ENCODE data around the gene TPMT.

TPMT gene

DNA sequence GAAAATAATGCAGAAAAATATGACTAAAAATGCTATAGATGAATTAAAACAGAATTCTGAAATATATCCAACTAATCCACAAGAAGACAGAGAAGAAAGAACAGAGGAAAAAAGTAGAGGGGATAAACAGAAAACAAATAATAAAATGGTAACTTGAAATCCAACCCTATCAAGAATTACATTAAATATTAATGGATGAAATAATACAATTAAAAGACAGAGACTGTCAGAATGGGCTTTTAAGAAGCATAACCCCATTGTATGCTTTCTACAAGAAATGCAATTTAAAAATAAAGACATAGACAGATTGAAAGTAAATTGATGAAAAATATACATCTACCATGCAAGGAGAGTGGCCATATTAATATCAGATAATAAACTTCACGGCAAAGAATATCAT lies 47.8 kb downstream of the TPMT start:
- DNase-seq: no peak

DNA sequence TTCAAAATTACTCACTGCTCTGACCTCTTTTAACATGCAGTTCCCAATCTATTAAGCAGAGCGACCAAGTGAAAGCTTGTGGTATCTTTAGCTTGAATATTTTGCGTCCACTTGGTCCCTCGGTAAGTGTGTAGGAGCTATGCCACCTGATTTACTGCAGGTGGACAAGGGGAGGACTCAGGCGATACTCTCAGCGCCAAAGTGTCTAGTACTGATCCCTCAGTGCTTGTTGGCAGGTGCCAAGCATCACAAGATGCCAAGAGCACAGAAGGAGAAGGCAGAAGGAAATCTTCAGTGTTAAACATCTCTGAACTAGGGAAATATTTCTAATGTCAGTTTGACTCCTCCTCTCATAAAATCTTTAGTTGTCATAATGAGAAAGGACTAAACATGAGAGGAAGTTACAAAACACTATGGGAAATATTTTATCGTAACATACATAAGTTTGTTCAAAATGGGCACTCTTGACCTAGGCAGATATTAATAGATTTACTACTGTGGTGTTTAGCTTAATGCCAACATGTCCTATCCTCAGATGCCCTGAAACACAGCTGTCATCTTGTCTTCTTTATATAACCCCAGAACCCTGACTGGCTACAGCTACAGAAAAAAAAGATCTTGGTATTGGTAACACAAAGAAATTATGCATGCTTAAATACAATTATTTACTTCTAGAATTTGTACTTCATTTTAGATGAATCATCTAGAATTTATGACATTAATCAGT lies 51.9 kb downstream of the TPMT start:
- no peak for DNase-seq

DNA sequence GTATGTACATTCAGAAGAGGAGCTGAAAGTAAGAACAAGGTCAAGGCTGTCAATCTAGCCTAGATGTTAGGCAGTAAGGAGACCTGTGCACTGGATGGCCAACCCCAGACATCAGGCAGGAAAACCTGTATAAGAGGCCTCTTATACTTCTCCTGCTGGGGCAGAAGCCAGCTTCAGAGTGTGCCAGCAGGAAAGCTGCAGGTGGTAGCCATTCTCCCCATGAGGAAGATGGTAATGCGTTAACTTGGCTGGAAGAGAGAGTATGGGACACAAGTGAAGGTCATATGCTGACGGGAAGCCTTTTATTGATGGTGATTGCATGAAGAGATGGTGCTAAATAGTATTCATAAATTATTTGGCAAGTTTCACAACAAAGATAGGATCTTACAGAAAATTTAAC lies 53.0 kb downstream of the TPMT start:
- DNase-seq: no peak

DNA sequence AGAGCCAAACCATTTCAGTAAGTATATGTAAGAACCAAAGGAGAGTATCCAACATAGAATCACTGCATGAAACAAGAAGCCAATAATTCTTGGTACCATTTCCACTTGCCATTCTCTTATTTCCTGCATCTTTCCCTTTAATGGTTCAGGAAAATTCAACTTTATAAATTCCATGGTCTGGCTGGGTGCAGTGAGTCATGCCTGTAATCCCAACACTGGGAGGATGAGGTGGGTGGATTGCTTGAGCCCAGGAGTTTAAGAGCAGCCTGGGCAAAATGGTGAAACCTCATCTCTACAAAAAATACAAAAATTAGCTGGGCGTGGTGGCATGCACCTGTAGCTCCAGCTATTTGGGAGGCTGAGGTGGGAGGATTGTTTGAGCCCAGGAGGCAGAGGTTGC lies 53.6 kb downstream of the TPMT start:
- no peak for DNase-seq

DNA sequence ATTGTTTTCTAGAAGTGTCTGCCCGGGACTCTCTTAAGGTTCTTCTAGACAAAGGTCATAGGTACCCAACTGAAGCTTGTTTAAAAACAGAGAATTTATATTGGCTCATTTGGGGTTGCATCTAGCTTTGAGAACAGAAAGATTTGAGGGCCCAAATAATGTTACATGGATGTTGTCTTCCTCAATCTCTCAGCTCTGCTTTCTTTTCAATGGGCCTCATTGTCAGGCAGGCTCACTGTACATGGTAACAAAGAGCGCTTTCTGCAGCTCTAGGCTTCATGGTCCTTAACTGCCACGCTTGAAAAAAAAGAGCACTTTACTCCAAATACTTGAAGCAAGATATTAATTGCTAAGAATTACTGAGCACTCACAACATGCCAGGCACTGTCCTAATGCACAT lies 54.6 kb downstream of the TPMT start:
- no peak for DNase-seq

DNA sequence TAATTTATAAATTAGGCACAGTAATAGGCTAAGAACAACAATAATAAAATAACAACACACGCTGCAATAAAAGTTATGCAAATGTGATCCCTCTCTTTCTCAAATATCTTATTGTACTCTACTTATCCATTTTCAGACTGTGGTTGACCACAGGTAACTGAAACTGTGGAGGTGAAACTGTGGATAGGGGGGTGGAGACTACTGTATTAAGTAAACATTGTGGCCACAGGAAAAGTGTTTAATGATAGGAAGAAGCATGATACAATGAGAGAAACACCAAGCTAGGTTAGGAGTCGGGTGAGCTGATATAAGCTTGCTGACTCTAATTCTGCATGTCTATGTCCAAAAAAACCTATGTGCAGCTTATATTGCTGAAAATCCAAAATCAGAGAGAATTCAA lies 55.4 kb downstream of the TPMT start:
- DNase-seq: no peak

DNA sequence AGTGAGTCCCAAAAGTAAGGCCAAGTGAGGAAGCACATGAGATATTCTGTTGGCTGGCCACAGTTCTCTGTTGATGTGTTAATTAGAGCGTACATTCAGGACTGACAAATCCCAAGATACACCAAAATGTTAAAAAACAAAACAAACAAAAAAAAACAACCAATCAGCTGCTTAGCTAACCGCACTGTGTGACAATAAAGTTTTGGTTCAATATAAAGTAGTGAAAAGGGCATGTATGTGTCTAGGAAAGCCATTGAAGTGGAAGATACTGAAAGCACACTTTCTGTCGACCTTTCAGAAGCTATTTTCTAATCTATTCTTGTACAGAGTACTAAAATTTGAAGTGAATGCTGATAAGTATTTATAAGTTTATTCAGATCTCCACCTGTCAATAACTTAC lies 58.5 kb downstream of the TPMT start:
- DNase-seq: no peak

DNA sequence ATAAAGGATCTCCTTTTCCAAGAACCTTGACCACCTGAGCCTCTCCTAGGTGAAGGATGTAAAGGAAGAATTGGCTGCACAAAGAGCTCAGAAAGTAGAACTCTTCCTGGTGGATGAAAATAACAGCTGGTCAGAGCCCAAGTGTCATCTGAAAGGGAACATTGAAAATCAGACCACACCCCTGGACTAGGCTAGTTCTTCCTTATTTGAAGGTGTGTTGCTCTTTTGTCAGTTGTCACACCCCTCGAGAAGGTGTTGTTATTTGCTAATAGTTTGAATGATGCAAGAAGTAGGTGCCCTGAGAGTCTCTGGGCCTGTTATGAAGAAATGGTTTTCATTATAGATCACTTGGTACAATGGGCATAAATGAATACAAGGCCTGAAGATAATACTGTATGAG lies 63.5 kb downstream of the TPMT start:
- DNase-seq: no peak

DNA sequence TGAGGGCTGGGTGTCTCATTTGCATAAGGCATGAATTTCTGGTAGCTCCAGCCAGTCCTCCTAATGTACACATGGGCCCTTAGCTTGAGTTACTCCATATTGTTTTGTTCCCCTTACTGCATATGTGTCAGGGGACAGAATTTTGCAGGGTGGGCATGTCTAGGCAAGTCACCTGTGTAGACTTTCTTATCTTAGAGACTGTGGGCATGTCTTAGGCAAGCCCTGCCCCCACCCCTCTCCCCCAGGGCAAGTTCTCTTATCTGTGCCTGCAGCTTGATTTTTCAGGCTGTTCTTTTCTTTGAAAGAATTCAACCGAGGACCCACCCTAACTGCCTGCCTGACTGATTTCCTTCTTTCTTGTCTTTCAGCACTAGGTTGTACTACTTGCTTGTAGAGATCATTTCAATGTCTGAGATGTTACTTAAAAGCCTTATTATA lies 64.5 kb downstream of the TPMT start:
- no peak for DNase-seq

DNA sequence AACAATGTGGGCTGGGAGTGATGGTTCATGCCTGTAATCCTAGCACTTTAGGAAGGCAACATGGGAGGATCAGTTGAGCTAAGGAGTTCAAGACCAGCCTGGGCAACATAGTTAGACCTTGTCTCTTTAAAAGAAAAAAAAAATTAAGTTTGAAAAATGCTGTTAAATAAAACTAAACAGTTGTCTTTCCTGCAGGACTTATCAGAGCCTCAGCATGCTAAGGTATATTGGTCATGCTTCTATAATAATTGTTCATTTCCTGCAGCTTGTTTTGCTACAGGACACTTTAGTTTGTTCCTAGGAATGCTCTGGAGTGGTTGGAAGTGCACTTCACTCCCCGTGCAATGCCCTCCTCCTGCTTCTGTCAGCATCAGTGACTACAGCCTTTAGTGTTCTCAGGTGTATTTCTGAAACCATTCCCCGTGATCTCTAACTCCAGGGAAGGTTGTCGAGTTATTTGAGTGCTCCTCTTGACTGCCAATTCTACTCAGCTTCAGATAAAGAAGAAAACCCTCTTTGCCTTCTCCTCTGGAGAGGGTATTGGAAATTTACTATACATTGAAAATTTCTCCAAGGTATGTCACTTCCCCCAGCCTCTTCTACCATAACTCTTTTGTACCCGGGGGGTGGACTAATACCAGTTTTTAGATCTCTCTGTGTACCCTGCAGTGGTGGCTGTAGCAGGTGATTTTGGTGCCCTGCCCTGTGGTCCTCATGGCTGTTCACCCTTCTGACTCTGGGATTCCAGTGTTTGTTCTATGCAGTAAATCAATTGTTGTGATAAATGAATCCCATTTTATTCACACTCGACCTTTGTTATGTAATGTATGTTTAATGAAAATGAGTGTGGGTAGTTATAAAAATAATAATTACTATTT lies 66.2 kb downstream of the TPMT start:
- DNase-seq: no peak

DNA sequence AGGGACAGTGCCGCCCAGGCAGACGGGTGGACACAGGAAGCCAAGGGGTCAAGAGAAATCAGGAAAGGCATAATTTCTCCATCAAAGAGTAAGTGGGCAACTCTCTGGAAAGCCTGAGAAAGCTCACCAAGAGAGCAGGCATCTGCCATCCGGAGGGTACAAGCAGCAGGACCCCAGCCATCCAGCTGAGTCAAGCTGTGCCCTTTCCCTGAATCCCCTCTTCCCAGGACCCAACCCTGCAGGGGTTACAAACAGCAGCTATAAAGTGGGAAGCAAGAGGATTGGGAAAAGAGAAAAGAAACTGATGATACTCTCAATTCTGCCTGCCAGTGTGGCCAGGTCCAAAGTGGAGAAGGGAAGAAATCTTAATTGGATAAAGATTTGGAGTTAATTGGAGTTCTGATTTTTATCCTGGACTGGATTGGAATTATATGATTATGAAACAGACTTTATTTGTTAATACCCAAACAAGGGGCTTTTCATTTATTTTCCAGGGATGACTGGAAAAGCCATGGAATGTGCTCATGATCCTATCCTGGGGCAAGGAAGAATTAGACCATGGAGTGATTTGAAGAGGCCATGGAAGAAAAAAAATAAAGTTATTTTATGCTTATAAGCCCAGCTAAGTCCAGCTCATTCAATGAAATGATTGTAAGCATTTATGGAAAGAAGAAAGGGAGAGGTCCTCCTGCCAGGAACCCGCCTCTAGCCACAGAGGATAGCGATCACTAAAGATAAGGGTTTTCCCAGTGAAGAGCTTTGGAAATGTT lies 67.3 kb downstream of the TPMT start:
- no peak for DNase-seq

DNA sequence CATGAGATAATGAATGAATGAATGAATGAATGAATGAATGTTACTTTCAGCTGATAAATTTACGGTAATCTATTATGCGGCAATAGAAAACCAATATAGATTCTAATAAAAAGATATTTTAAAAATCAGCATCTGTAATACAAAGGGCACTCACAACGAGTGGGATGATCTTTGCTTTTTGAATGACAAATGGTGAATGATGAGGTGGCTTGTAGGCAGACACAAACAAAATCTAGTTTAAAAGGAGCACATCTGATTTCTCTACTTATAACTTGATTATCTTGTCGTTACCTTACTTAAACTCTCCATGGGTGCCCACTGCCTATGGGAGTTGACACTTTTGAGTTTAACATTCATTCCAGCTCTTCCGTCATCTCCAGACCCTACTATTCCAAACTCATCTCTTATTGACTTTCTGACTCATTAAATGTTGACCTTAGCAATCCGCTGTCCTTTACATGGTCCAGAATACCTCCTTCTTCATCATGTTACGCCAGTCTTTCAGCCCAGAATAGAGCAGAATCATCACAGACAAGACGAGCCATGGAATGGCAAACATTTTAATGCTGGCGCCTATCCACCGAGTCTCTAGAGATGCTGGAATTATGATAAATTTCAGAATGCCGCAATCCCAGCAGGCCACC lies 73.7 kb downstream of the TPMT start:
- DNase-seq: no peak

DNA sequence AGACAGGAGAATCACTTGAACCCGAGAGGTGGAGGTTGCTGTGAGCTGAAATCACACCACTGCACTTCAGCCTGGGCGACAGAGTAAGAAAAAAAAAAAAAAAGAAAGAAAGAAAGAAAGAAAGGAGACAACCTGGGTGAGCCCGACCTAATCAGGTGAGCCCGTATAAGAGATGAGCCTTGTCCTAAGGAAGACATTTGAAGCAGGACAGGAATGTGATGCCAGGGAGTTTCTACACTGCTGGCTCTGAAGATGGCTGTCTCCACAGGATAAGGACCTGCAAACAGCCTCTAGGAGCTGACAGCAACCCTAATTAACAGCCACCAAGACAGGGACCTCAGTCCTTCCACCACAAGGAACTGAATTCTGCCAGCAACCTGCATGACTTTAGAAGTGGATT lies 74.3 kb downstream of the TPMT start:
- DNase-seq: no peak

DNA sequence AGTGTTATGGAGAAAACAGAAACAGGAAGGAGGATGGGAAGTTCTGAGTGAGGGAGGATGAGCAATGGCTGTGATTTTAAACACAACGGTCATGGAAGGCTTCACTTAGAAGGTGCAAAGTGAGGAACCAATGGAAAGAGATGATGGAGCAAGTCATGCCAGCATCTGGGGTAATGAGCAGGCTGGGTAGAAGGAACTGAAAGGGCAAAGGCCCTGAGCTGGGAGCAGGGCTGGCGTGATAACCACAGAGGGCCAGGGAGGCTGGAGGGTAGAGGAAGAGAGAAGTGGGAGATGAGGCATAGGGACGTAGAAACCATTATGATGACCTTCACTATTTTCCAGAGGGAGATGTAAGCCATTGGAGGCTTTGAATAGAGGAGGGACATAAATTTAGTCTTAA lies 76.0 kb downstream of the TPMT start:
- no peak for DNase-seq

Measured in activated CD4-positive, alpha-beta T cell treated with anti-CD3 and anti-CD28 coated beads for 48 hours (primary cell).